HL-60 (cell line): ENCODE measurements around the gene PSMA1.
"Not testable (repeated sequence)": the region's sequence is repeated elsewhere in the genome, so short reads cannot be mapped to it uniquely, and the experiment has no call there.

ENCODE experiments used
- DNase-seq, 2 experiments: peaks; one replicate each; pipeline ENCODE4 v3.0.0-alpha.2; 2010 to 2020; ENCODE audit warnings: low read depth in 1 of 2, low spot score in 1 of 2
- H3K27ac ChIP-seq: fragments of 250-450 bp; sonication (Bioruptor Pico); replicated peaks from 2 replicates; pipeline ENCODE4 v1.5.1; 2020; ENCODE audit warnings: mild to moderate bottlenecking, moderate library complexity
- H3K27me3 ChIP-seq: fragments of 250-450 bp; sonication (Bioruptor Pico); 2 replicates; pipeline ENCODE4 v1.5.1; 2021; ENCODE audit warnings: mild to moderate bottlenecking, moderate library complexity; ENCODE audit not compliant: insufficient read depth, poor library complexity, severe bottlenecking
- H3K4me3 ChIP-seq: replicated peaks from 2 replicates; pipeline ENCODE4 v1.5.1; 2011; ENCODE audit warnings: mild to moderate bottlenecking, control low read depth, low read length; ENCODE audit not compliant: insufficient read depth
- GABPA ChIP-seq: IDR thresholded peaks from 2 replicates; pipeline ENCODE4 v1.6.1; 2012; ENCODE audit warnings: low read depth
- POLR2AphosphoS5 ChIP-seq: IDR thresholded peaks from 2 replicates; pipeline ENCODE4 v1.6.1; 2012; ENCODE audit warnings: low read depth
- REST ChIP-seq: IDR thresholded peaks from 2 replicates; pipeline ENCODE4 v1.6.1; 2012; ENCODE audit warnings: low read depth; ENCODE audit not compliant: insufficient replicate concordance
- SPI1 ChIP-seq: IDR thresholded peaks from 2 replicates; pipeline ENCODE4 v1.6.1; 2012; ENCODE audit warnings: low read depth, mild to moderate bottlenecking, borderline replicate concordance
- TF ChIP-seq, protein P1 (sequence below): IDR thresholded peaks from one replicate; pipeline ENCODE4 v1.5.1; 2011; ENCODE audit warnings: low read length, control low read depth, inconsistent platforms; ENCODE audit not compliant: insufficient read depth

The PSMA1 gene

DNA sequence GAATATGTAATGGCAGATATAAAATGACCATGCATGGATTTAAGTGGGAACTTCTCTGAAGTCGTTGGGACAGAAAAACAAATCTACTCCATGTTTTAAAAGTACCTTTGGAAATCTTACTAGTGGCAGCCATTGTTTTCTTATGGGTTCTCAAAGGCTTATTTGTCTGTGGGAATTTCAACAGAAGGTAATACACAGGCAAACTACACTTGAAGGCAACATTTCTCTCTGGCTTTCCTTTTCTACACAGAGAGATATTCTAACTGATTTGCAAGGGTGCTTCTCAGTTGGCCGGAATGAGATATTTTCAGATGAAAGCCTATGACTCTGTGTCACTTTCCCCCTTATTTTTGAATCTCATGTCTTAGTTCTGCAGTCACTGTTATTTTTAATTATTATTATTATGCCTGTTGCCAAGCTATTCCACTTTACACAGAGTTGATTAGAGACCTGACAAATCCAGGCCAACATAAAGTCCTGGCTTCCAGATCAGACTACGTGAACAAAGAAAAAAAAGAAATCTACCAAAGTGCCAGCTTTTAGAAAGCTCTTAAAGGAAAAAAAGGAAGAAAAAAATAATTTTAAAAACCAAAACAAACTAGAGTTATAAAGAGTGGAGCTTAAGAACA lies 18.9 kb upstream of the PSMA1 start:
- H3K27ac ChIP-seq: peak overlapping the region; percentile 78
- no peak for DNase-seq
- TF ChIP-seq, protein P1, sequence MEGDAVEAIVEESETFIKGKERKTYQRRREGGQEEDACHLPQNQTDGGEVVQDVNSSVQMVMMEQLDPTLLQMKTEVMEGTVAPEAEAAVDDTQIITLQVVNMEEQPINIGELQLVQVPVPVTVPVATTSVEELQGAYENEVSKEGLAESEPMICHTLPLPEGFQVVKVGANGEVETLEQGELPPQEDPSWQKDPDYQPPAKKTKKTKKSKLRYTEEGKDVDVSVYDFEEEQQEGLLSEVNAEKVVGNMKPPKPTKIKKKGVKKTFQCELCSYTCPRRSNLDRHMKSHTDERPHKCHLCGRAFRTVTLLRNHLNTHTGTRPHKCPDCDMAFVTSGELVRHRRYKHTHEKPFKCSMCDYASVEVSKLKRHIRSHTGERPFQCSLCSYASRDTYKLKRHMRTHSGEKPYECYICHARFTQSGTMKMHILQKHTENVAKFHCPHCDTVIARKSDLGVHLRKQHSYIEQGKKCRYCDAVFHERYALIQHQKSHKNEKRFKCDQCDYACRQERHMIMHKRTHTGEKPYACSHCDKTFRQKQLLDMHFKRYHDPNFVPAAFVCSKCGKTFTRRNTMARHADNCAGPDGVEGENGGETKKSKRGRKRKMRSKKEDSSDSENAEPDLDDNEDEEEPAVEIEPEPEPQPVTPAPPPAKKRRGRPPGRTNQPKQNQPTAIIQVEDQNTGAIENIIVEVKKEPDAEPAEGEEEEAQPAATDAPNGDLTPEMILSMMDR: no peak
- TF ChIP-seq GABPA (no peak), POLR2AphosphoS5 (no peak), REST (no peak), SPI1 (no peak)
- H3K27me3 ChIP-seq: no peaks in the 10 kb centered on the region
- no peak overlapping the region for H3K4me3 ChIP-seq

GRCh38 chr11:14538271-14538925 lies 18.2 kb upstream of the PSMA1 start:
- H3K27me3 ChIP-seq: no peaks in the 10 kb centered on the region
- no peak for DNase-seq
- TF ChIP-seq POLR2AphosphoS5: no peak
- H3K27ac ChIP-seq: no peak overlapping the region; the same call in 1 of the 2 replicates
- no peak overlapping the region for H3K4me3 ChIP-seq

GRCh38 chr11:14537134-14537599 lies 17.0 kb upstream of the PSMA1 start:
- Histone ChIP-seq H3K4me3 (no peak overlapping the region), H3K27ac (peak overlapping the region; percentile 61), H3K27me3 (no peaks in the 10 kb centered on the region)
- TF ChIP-seq SPI1: peak; percentile 27; the same call in 1 of the 2 replicates
- TF ChIP-seq GABPA: no peak
- TF ChIP-seq, protein P1: peak; percentile 44
- TF ChIP-seq POLR2AphosphoS5: no peak
- DNase-seq: peak in 1 of 2 experiments; percentile 56

- H3K4me3 ChIP-seq, DNase-seq, H3K27me3 ChIP-seq, H3K27ac ChIP-seq: not testable (repeated sequence)
These were observed 15.0 kb upstream of the PSMA1 start for GRCh38 chr11:14535166-14535565.

DNA sequence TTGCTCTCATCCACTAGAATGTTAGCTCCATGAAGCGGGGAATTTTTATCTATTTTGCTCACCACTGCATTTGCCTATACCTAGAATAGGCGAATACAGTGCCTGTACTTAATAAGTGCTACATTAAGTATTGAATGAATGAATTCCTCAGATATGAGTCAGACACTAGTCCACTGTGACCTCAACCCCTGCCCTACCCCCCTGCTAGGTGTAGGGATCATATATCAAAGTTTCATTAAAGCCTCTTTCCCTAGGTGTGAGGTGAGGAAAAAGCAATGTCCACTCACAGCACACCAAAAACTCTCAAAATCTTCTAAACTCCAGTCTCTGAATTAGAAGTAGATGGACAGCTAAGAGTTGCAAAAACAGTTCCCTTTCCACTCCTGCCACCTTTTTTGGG lies 9.8 kb upstream of the PSMA1 start:
- Histone ChIP-seq H3K4me3 (no peak overlapping the region), H3K27me3 (no peaks in the 10 kb centered on the region), H3K27ac (no peak overlapping the region)
- no peak for TF ChIP-seq POLR2AphosphoS5
- TF ChIP-seq REST: no peak
- no peak for TF ChIP-seq GABPA
- no peak for TF ChIP-seq SPI1
- TF ChIP-seq, protein P1: no peak
- DNase-seq: no peak
